Measurements from ENCODE around the gene RASA4.
"Not testable (repeated sequence)": the region's sequence is repeated elsewhere in the genome, so short reads cannot be mapped to it uniquely, and the experiment has no call there.

Gene RASA4

DNA sequence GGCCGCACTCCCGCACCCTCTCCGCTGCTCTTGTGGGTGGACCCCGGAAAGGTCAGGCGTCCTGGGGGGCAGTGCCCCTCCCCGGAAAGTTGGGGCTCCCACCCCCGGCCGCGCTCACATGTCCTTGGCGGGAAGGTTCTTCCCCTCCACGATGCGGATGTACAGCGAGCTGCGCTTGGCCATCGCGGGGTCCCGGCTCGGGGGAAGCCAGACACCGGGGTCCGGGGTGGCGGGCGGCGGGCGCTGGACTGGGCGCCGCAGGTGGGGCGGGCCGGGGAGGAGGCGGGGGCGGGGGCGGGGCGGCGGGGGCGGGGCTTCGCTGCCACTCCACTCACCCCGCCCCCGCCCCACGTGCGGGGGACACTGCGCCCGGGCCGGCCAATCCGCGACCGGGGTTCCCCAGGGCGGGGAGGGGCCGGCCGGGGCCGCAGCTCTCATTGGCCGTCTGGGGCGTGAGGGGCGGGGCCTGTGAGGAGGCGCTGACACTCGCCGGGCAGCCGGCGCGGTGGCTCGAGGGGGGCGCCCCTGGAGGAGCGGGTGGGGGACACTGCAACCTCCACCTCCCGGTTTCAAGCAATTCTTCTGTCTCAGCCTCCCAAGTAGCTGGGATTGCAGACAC is at the start of gene RASA4:
Gene RASA4, minus strand, starts transcription at position 250 of the 619 bp plus-strand sequence. Its CDS starts 67 bp downstream, at position 183.
- FAIRE-seq = not testable (repeated sequence)

DNA sequence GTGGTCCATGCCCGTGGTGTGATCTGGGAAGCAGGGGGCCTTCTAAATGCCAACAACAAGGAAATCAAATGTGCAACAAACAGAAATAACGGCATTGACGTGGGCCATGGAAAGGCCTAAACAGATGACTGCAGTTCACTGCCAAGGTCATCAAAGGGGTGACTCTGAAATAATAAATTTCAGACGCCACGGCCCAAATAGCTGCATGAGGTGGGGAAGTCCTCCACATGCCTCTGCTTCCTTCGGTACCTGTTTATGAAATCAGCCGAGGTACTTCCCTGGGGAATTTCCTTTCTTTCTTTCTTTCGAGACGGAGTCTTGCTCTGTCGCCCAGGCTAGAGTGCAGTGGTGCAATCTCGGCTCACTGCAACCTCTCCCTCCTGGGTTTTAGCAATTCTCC is 48.2 kb upstream of the RASA4 start:
- FAIRE-seq = not testable (repeated sequence)

DNA sequence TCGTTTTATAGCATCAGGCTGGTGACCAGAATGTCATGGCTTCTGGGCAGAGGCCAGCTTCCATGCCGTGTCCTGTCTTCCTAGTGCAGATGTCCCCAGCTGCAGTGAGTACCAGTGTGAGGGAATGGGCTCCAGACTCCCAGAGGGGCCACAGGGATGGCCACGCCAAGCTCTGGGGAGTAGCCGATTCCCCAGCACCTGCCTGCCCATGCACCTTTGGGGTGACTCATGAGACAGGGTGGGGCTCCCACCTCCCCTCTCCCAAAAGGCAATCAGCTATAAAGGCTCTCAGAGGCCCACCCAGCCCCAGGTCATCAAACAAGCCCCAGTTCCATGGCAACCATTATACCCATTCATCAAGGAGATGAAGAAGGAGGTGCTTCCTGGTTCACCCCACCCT is 33.4 kb upstream of the RASA4 start, which contains the start of gene SPDYE2B:
Gene SPDYE2B, plus strand, starts transcription at position 396 of the 400 bp plus-strand sequence. CDS start 2,030 bp downstream, outside the sequence.
- FAIRE-seq = not testable (repeated sequence)

DNA sequence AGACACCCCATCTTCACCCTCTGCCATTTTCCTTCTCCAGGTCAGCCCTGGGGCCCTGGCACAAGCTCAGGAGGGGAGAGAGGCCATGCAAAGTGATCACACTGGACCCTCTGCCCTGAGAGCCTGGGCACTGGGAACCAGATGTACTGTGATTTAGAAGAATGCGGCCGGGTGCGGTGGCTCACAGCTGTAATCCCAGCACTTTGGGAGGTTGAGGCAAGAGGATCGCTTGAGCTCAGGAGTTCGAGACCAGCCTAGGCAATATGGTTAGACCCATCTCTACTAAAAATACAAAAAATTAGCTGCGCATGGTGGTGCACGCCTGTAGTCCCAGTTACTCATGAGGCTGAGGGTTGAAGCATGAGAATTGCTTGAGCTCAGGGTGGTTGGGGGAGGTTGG is 31.3 kb upstream of the RASA4 start:
- not testable (repeated sequence) for FAIRE-seq

DNA sequence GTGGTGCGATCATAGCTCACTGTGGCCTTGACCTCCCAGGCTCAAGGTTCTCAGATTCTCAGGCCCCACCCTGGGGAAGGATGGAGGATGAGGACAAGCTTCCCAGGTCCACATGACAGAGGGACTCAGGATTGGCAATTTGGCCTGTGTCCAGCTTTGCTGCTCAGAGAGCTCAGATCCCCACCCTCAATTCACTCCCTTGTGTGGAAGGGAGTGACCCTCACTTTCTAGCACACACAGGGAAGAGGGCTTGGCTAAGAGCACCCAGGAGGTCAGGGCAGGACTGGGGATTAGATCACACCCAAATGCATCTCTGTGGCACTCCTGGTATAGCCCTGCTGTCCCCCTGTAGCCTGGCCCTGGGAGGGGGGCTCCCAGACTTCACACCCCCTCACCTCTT is 26.8 kb upstream of the RASA4 start:
- FAIRE-seq = not testable (repeated sequence)

DNA sequence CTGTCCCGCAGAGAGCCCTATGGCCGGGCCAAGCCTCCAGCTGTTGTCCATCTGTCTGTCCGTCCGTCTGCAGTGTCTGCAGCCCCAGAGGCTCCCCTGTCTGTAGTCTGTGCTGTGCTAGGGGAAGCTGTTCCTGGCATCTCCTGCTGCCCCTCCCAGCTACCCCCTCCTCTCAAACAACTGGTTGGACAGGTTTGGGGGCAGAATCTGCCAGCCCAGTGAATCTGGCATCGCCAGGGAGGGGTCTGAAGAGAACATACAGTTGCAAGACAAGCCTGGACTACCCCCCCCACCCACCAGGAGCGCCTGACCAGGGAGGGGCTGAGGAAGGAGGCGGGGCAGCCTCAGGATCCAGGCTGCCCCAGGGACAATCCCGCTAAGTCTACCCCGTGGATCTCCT is 26.1 kb upstream of the RASA4 start, which contains the start of gene UPK3BL1:
Gene UPK3BL1, minus strand, starts transcription at position 101 of the 400 bp plus-strand sequence. Its CDS starts 50 bp downstream, at position 51.
- not testable (repeated sequence) for FAIRE-seq

DNA sequence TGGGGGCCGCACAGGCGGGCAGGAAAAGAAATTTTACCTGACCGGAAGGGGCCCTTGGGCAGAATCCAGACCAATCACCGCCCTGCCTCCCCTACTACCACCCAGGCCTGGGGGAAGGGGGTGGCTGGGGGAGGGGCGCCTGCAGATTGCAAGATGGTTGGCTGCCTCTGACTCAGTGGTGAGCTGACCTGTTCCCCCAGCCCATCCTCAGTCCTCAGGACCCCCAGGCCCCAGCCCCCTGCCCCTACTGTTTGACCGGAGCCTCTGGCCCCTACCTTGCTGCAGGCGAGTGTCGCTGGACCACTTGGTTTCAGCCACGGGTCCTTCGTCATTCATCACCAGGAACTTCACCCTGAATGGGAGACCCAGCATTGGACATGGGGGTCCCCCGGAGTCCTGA is 22.3 kb upstream of the RASA4 start:
- FAIRE-seq = not testable (repeated sequence)

DNA sequence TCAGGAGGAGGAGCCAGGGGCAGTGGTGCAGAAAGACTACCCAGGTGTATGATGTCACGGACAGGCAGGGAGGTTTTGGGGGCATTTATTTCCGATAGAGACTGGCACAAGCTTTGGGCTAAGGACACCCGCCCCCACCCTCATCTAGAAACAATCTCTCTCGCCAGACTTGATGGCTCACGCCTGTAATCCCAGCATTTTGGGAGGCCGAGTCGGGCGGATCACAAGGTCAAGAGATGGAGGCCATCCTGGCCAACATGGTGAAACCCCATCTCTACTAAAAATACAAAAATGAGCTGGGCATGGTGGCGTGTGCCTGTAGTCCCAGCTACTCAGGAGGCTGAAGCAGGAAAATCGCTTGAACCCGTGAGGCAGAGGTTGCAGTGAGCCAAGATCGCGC is 20.4 kb upstream of the RASA4 start:
- FAIRE-seq = not testable (repeated sequence)

DNA sequence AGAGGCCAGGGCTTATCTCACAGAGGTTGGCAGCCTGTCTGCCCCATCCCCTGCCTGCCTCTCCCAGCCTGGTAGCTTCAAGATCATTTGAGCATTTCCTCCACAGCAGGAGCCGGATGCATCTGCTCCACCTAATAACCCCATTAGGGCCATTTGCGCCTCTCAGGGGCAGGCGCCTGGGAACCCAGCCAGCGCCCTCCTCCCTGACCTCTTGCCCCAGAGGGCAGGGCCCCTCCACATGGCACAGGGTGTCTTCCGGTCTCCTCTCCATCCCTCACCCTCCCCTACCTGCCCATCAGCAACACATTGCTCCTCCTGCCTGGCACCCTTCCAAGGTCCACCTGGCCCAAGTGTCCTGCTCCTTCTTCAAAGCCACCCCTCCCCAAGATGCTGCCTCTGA is 18.8 kb upstream of the RASA4 start:
- not testable (repeated sequence) for FAIRE-seq

DNA sequence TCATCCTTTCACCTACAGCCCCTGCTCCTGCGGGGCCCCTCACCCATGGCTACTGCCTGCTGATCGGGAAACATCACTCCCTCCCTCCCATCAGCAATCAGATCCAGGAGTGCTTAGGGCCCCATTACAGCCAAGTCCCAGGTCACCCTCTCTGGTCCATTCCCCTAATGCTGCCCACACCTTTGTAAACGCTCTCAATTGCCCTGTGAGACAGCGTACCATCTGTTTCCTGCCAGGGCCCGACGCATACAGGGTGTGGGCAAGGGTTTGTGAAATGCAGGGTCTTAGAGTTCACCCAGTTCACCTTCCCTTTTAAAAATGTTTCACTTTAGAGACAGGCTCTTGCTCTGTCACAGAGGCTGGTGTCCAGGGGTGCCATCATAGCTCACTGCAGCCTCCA is 17.7 kb upstream of the RASA4 start:
- FAIRE-seq = not testable (repeated sequence)

DNA sequence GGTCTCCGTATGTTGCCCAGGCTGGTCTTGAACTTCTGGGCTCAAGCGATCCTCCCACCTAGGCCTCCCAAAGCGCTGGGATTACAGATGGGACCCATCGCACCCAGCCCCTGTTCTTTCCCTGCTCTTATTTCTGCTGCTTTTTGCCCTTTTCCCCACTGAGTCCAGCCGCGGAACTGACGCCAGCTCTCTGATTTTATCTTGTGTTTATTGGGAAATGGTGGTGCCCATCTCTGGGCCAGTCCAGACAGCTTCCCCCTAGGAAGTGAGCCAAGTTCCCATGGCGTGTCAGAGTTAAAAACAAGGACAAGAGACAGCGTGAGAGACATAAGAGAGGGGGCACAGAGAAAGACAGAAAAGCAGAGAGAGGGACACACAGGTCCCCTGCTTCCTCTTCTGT is 14.1 kb upstream of the RASA4 start:
- FAIRE-seq = not testable (repeated sequence)

DNA sequence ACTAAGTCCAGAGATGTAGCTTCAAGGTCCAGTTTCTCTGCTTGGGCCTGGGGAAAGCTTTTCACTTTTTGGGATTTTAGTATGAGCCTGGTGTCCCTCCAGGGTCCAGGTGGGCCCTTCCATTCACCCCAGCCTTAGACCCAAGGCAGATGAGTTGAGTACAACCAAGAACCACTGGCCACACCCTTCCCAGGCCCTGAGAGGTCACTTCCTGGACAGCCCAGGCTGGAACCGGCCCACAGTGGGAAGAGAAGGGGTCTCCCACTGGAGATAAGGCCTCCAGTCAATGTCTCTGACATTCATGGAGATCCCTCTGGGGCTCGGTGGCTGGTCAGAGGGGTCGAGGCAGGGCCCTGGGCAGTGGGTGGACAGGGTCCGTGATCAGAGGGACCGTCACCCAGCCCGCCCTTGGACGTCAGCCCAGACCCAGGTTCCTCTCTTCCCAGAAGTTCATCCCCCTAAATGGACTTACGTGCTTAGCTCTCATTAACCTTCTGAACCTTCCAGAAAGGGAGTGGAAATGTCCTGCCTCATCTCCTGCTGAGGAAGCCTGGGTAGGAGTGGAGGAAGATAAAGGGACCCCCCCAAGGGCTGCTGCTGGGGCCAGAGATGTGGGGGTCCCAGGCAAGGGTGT is 10.8 kb upstream of the RASA4 start:
- FAIRE-seq = not testable (repeated sequence)

DNA sequence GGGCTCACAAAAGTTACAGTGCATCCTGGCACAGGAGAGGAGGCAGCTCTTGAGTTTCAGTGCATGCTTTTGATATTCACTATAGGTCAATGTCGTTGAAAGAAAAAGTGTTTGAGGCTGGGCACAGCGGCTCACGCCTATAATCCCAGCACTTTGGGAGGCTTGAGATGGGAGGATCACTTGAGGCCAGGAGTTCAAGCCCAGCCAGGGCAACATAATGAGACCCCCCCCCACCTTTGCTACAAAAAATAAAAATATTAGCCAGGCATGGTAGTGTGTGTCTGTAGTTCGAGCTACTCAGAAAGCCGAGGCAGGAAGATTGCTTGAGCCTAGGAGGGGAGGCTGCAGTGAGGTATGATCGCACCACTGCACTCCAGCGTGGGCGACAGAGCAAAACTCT is 1.6 kb upstream of the RASA4 start:
- FAIRE-seq = not testable (repeated sequence)

DNA sequence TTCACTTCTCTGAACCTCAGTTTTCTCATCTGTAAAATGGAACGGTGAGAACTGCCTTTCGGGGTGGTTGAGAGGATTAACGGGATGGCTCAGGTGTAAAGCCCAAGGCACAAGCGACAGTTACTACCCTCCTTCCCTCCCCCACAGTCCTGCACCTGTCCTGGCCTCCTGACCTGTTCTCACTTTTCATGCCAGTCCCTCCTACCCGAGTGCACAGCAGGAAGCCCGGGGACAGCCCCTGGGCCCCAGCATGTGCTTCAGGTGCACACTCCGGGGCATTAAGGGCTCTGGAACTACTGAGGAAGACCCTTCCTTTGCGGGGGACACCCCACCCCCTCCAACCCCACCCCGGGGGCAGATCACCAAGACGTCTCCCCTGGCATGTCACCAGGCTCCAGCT is 626 bp downstream of the RASA4 start:
- FAIRE-seq = not testable (repeated sequence)

DNA sequence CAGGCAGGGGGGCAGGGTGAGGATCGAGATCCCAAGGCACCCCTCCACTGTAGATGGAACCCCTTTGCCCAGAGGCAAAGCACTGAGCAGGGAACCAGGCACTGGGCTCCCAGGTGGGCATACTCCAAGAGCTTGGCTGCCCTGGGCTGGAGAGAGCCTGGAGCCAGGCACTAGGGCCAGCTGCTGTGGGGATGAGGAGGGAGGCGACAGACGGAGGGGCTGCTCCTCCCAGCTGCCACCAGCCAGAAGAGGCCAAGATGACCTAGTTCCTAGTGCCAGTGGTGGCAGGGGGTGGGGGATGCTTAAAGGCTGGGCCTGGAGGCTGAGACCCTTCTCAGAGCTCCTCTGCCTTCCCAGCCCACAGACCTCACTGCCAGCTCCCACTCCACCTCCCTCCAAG is 1.7 kb downstream of the RASA4 start:
- FAIRE-seq = not testable (repeated sequence)

DNA sequence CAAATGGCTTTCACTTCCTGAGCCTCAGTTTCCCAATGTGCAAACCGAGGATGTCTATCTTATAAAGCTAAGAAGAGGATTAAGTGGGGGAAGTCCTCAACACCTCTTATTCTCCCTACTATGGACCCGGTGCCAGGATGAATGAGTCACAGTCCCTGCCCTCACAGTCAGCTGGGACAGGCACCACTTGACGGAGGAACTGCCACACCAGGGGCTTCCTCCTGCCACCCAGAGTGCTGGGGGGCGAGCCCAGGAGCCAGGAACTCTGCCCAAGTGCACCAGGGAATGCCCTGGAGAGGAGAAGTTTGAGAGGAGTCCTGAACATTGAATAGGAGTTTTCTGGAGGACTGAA is 2.2 kb downstream of the RASA4 start:
- FAIRE-seq = not testable (repeated sequence)

DNA sequence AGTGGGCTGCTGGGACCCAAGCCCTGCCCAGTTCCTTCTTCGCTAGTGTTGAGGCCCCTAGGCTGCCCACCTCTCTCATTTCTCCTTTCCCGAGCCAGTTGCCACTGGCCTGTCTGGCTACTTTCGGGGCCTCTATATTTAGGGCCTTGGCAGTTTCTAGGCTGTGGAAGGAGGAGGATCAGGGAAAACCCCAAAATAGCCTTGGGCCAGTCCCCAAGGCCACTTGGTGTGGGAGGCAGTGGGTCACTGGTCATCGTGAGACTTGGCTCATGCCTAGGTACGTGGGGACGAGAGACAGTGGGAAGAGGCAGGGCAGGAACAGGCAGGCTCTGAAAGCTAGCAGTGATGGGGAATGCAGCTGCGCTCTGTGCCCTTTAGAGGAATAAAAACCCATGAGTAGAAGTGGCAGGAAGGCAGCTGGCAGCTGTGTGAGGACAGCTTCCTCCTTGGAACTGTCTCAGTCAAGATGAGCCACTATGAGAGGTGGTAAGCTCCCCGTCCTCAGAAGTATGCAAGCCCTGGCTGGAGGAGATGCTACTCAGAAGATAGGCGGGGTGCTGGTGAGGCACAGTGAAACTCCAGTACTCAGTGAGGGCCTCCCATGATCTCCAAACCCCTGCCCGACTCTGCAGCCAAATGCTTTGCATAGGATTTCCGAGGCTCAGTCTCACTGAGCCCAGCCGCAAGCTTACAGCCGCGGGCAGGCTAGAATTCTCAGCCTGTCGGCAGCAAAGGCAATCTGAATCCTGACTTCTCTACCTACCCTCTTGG is 2.8 kb downstream of the RASA4 start:
- FAIRE-seq = not testable (repeated sequence)

DNA sequence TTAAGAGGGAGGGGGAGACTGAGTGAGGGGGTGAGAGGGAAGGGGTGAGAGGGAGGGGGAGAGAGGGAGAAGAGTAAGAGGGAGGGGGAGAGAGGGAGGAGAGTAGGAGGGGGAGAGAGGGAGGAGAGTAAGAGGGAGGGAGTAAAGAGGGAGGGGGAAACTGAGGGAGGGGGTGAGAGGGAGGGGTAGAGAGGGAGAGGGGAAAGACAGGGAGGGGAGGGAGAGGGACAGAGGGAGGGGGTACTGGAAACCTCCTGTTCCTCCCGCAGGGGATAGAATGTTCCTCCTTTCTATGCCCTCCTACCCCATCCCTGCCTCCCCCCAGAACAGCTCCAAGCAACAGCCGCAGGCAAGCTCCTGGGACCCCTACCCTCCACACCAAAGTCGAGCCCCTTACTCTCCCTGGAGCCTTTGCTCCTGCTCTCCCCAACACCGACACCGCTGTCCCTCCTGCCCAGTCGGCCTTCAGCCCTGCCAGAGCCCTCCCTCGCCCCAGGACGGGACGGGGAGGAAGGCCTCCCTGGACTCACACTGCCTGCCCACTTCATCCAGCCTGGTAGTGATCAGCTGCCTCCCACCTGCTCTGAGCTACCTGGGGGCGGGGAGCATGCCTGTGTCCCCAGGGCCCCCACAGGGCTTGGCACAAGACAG is 4.8 kb downstream of the RASA4 start:
- not testable (repeated sequence) for FAIRE-seq

DNA sequence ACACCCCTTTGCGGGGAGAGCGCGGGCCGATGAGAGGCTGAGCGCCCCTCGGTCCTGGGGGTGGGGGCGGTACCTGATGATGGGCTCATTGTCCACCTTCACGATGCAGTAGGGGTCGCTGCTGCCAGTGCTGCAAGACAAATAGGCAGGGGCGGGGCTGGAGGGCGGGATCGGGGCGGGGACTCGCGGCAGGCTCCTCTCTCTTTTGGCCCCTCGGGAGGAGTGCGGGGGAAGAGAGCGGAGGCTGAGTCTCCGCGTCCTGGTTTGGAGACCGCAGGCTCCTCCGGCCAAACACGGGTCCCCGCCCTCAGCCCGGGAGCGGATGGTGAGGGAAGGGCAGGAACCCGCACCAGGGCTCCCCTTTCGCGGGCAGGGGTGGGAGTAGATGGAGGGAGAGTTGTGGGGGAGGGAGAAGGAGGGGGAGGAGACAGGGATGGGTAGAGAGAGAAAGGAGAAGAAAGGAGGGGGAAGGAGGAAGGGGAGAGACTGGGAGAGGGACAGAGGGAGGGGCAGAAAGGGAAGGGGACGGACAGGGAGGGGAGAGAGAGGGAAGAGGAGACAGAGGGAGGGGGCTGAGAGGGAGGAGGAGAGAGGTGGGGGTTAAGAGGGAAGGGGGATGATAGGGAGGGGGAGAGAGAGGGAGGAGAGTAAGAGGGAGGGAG is 5.4 kb downstream of the RASA4 start:
- FAIRE-seq = not testable (repeated sequence)

DNA sequence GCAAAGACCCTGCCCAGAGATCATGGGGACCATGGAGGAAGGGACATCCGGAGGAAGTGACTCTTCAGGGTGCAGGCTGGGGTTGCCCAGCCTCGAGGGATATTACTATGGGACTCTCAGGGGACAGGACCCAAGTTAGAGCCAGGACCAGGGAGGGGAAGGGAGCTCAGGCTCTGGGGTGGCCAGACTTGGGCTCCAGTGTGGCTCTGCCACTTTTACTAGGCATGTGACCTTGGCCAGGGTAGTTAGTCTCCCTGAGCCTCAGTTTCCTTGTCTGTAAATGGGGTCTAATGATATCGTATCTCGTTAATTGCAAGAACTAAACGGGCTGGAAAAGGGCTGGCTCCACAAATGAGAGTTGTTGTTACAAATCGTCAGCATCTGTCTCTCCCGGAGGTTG is 6.1 kb downstream of the RASA4 start:
- not testable (repeated sequence) for FAIRE-seq

DNA sequence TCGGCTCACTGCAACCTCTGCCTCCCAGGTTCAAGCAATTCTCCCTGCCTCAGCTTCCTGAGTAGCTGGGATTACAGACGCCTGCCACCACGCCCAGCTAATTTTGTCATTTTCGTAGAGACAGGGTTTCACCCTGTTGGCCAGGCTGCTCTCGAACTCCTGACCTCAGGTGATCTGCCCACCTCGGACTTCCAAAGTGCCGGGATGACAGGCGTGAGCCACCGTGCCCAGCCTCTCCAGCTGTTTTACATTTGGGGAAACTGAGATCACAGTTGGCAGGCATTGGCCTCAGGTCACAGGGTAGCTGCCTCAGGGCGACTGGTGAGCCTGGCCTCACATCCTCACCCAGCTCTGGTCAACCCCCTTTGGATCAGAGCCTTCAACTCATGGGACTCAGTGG is 6.8 kb downstream of the RASA4 start:
- not testable (repeated sequence) for FAIRE-seq

DNA sequence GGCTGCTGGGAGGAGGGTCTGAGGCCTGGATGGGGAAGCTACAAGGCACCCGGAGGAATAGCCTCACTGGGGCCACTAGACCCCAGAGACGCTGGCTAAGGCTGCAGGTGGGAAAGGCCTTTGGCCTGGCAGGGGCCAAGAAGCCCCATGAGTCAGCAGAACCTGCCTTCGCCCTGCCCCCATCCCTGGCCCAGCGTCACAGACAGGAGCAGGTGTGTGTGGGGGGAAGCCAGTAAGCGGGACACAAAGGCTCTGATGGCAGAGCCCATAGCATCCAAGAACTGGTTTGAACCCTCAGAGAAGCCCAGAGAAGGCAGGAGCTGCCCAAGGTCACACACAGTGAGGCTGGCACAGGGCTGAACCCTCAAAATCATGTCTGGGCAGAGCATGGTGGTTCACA is 9.7 kb downstream of the RASA4 start:
- FAIRE-seq = not testable (repeated sequence)

All from colon (tissue), 2 donors.